Measurements from ENCODE around the gene ZNF653. TPM values are rescaled to one million over a fixed set of nuclear protein-coding genes. Genes with fewer than 3 reads are reported as not detected.
"Not testable (repeated sequence)": the region's sequence is repeated elsewhere in the genome, so short reads cannot be mapped to it uniquely, and the experiment has no call there.

Gene ZNF653

DNA sequence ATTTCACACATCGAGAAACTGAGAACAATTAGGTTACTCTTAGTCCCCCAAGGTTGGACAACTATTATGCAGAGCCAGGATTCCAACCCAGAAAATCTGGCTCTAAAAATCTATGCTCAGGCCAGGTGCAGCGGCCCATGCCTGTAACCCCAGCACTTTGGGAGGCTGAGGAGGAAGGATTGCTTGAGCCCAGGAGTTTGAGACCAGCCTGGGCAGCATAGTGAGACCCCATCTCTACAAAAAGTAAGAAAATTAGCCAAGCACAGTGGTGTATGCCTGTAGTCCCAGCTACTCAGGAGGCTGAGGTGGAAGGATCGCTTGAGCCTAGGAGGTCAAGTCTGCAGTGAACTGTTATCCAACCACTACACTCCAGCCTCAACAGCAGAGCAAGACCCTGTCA lies 72.1 kb downstream of the ZNF653 start:
- not testable (repeated sequence) for H3K27ac ChIP-seq (ENCODE audit: low read length, poor library complexity, severe bottlenecking); H3K4me3 ChIP-seq (ENCODE audit: insufficient read depth in 1 of 2, low read depth in 1 of 2, low read length in 2 of 2); H2AK5ac ChIP-seq (ENCODE audit: low read length, severe bottlenecking); H3K9me3 ChIP-seq (ENCODE audit: control insufficient read depth, low read length); H2BK5ac ChIP-seq (ENCODE audit: low read depth, low read length, poor library complexity, severe bottlenecking); H4K8ac ChIP-seq (ENCODE audit: low read length); H3K4me2 ChIP-seq (ENCODE audit: low read length, poor library complexity, severe bottlenecking); H3K4ac ChIP-seq (ENCODE audit: low read depth in 1 of 2, low read length in 2 of 2); H2BK15ac ChIP-seq (ENCODE audit: low read depth, poor library complexity, severe bottlenecking); H3K23ac ChIP-seq (ENCODE audit: low read length in 2 of 2); H3K18ac ChIP-seq (ENCODE audit: low read depth in 1 of 2, low read length in 2 of 2); H4K91ac ChIP-seq (ENCODE audit: low read length); H3K27me3 ChIP-seq (ENCODE audit: control insufficient read depth in 1 of 2, insufficient read depth in 1 of 2, low read length in 2 of 2); H2BK120ac ChIP-seq (ENCODE audit: low read depth, low read length); H3K14ac ChIP-seq (ENCODE audit: low read length in 2 of 2); DNase-seq; H2AFZ ChIP-seq (ENCODE audit: low read depth, low read length); H3K9ac ChIP-seq (ENCODE audit: low read length); H2BK12ac ChIP-seq (ENCODE audit: low read length in 2 of 2)
- WGBS, result 100% methylated on average over 3 of the region's 3 CpGs
- Histone ChIP-seq H3K79me1 (replicated peaks; ENCODE audit: low read length, poor library complexity, severe bottlenecking) (peaks cover 17% of the 10 kb centered on the region), H3K4me1 (ENCODE audit: control insufficient read depth, insufficient read depth, low read depth, low read length) (peaks cover 13% of the 10 kb centered on the region), H3K36me3 (ENCODE audit: control insufficient read depth in 1 of 2, insufficient read depth in 2 of 2, low read depth in 1 of 2, low read length in 2 of 2) (peaks cover 19 to 22% of the 10 kb centered on the region in 2 experiments)

Small RNA genes lying within 50 kb of the gene (small RNA-seq; reads per million reads assigned to genes)
- gene MIR7974 (ENCODE audit: low read depth), result 108 reads per million, percentile 93 among the genes with 10 or more reads in this experiment
- gene RN7SL833P (ENCODE audit: low read depth), result not detected
